Measurements from ENCODE around the gene IFIT5. TPM values are rescaled to one million over a fixed set of nuclear protein-coding genes. Genes with fewer than 3 reads are reported as not detected.

IFIT5 gene
- total RNA-seq, 2 experiments from 2014 or later = 25.2 to 25.9 TPM

DNA sequence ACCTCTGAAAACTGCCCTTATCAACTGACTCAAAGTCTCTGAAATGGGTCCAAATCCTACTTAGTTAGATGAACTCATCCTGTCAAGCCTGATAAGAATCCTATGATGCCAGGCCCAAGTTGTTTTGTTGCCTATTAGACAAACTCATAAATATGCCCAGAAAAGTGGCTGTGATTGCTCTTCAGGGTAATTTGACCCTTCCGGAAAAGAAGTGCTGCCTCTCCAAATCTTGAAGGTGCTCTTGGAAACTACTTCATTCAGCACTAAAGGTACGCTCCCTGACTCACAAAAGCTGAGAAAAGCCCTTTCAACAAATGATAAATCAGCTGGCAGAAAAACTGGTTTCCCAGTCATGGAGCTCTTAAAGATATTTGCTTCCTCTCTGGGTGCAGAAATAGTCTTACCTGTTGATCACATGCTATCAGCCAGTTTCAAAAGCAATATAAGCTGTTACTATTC is 6.7 kb downstream of the IFIT5 start:
- intact Hi-C loops (cut with DNase I, micrococcal nuclease) = loop anchor here in 1 of 2 experiments (5.0 to 10.0 kb wide), 2 partner anchors 226 to 1444 kb away; partner anchors contain the start of gene PANK1
- peaks cover 17% of the 10 kb centered on the region for H3K4me1 ChIP-seq (ENCODE audit: insufficient read depth, low read length)
- ATAC-seq (ENCODE audit: poor library complexity) = no peak
- H3K4me3 Mint-ChIP-seq = no peak overlapping the region
- DNase-seq = no peak
- H3K27me3 ChIP-seq (ENCODE audit: control insufficient read depth in 1 of 2, insufficient read depth in 2 of 2, low read length in 2 of 2) = no peaks in the 10 kb centered on the region
- POLR2A ChIA-PET = interaction anchor here (0.7 to 1.2 kb wide), 2 partner anchors 120 to 280 kb away, joined by 3 read pairs; partner anchors contain the start of genes IFIT2 and KIF20B
- peaks cover 52% of the 10 kb centered on the region for H3K4me1 Mint-ChIP-seq (ENCODE audit: low read depth)
- TF ChIP-seq, protein P1, sequence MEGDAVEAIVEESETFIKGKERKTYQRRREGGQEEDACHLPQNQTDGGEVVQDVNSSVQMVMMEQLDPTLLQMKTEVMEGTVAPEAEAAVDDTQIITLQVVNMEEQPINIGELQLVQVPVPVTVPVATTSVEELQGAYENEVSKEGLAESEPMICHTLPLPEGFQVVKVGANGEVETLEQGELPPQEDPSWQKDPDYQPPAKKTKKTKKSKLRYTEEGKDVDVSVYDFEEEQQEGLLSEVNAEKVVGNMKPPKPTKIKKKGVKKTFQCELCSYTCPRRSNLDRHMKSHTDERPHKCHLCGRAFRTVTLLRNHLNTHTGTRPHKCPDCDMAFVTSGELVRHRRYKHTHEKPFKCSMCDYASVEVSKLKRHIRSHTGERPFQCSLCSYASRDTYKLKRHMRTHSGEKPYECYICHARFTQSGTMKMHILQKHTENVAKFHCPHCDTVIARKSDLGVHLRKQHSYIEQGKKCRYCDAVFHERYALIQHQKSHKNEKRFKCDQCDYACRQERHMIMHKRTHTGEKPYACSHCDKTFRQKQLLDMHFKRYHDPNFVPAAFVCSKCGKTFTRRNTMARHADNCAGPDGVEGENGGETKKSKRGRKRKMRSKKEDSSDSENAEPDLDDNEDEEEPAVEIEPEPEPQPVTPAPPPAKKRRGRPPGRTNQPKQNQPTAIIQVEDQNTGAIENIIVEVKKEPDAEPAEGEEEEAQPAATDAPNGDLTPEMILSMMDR (IDR thresholded peaks at IDR 0.05) = no peak
- no peak overlapping the region for H3K4me3 ChIP-seq (ENCODE audit: low read length)
- H3K27ac Mint-ChIP-seq = peak overlapping the region; percentile 2
- H3K27me3 Mint-ChIP-seq = no peaks in the 10 kb centered on the region
- H3K9me3 Mint-ChIP-seq = no peaks in the 10 kb centered on the region
- H3K36me3 Mint-ChIP-seq (ENCODE audit: low read depth) = peaks cover 42% of the 10 kb centered on the region
- H3K27ac ChIP-seq (ENCODE audit: low read depth in 1 of 2, low read length in 2 of 2) = no peak overlapping the region
- peaks cover 34% of the 10 kb centered on the region for H3K36me3 ChIP-seq (ENCODE audit: insufficient read depth, low read length)
- CTCF ChIA-PET = no interaction called here
- H3K9me3 ChIP-seq (ENCODE audit: control insufficient read depth in 1 of 2, insufficient read depth in 1 of 2, low read length in 2 of 2) = no peaks in the 10 kb centered on the region

DNA sequence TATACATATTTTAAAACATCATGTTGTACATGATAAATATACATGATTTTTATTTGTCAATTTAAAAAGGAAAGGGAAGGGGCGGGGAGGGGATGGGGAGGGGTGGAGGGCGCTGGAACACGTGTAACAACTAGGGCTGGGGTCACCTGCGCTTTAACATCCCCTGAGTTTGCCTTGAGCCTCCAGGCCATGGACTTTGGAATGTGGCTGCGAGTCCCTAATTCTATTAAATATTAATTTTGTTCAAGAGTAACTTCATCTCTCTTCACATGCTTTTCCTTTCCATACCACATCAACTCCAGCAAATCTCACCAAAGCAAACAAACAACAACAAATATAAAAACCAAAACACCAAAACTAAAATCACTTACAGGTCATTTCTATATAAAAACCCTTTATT is 10.6 kb downstream of the IFIT5 start:
- ATAC-seq (ENCODE audit: poor library complexity) (no peak), DNase-seq (no peak)
- Mint-ChIP-seq H3K4me1 (ENCODE audit: low read depth) (peaks cover 19% of the 10 kb centered on the region), H3K27ac (no peak overlapping the region), H3K4me3 (no peak overlapping the region), H3K36me3 (ENCODE audit: low read depth) (peaks cover 17% of the 10 kb centered on the region), H3K9me3 (no peaks in the 10 kb centered on the region), H3K27me3 (no peaks in the 10 kb centered on the region)
- H3K36me3 ChIP-seq (ENCODE audit: insufficient read depth, low read length) = peaks cover 16% of the 10 kb centered on the region
- TF ChIP-seq, protein P1 (IDR thresholded peaks at IDR 0.05) = no peak
- CTCF ChIA-PET = no interaction called here
- no peak overlapping the region for H3K27ac ChIP-seq (ENCODE audit: low read depth in 1 of 2, low read length in 2 of 2)
- H3K9me3 ChIP-seq (ENCODE audit: control insufficient read depth in 1 of 2, insufficient read depth in 1 of 2, low read length in 2 of 2) = no peaks in the 10 kb centered on the region
- H3K4me3 ChIP-seq (ENCODE audit: low read length) = no peak overlapping the region
- no peaks in the 10 kb centered on the region for H3K4me1 ChIP-seq (ENCODE audit: insufficient read depth, low read length)
- intact Hi-C loops (cut with DNase I, micrococcal nuclease) = loop anchor here (5.0 to 10.0 kb wide), 5 partner anchors 222 to 1440 kb away; partner anchors contain the start of genes KIF20B (in 2 of the 2) and PANK1 (in 1 of the 2)
- H3K27me3 ChIP-seq (ENCODE audit: control insufficient read depth in 1 of 2, insufficient read depth in 2 of 2, low read length in 2 of 2) = peaks cover 0 to 6% of the 10 kb centered on the region in 2 experiments
- POLR2A ChIA-PET = interaction anchor here (1.2 kb wide), 1 partner anchor 9 kb away, joined by 4 read pairs; no protein-coding TSS in a partner anchor

GRCh38 chr10:89426230-89426868 is 12.0 kb downstream of the IFIT5 start:
- no peaks in the 10 kb centered on the region for H3K9me3 Mint-ChIP-seq
- POLR2A ChIA-PET = no interaction called here

More at GRCh38 chr10:89426230-89426868, 12.0 kb downstream of the IFIT5 start:
- Histone ChIP-seq H3K9me3 (ENCODE audit: control insufficient read depth in 1 of 2, insufficient read depth in 1 of 2, low read length in 2 of 2) (no peaks in the 10 kb centered on the region), H3K4me3 (ENCODE audit: low read length) (no peak overlapping the region), H3K27ac (ENCODE audit: low read depth in 1 of 2, low read length in 2 of 2) (no peak overlapping the region), H3K36me3 (ENCODE audit: insufficient read depth, low read length) (peaks cover 3% of the 10 kb centered on the region), H3K27me3 (ENCODE audit: control insufficient read depth in 1 of 2, insufficient read depth in 2 of 2, low read length in 2 of 2) (peaks cover 0 to 6% of the 10 kb centered on the region in 2 experiments), H3K4me1 (ENCODE audit: insufficient read depth, low read length) (no peaks in the 10 kb centered on the region)
- H3K4me1 Mint-ChIP-seq (ENCODE audit: low read depth) = peaks cover 6% of the 10 kb centered on the region
- DNase-seq (peak in 4 of 14 experiments; percentile 15 to 62 (median 52)), ATAC-seq (ENCODE audit: poor library complexity) (peak; percentile 71)
- no peaks in the 10 kb centered on the region for H3K27me3 Mint-ChIP-seq
- intact Hi-C loops (cut with DNase I, micrococcal nuclease) = loop anchor here (2.0 to 10.0 kb wide), 5 partner anchors 136 to 1438 kb away; partner anchors contain the start of gene KIF20B (in 2 of the 2)
- CTCF ChIA-PET = interaction anchor here (1.4 kb wide), 1 partner anchor 11 kb away, joined by 3 read pairs; no protein-coding TSS in a partner anchor
- peaks cover 5% of the 10 kb centered on the region for H3K36me3 Mint-ChIP-seq (ENCODE audit: low read depth)
- no peak overlapping the region for H3K4me3 Mint-ChIP-seq
- no peak overlapping the region for H3K27ac Mint-ChIP-seq
- TF ChIP-seq, protein P1 (IDR thresholded peaks at IDR 0.05) = peak; percentile 72
